GM20000 (cell line): Measurements from ENCODE around the gene FMN2.

Experiments used
- DNase-seq: peaks from one replicate; pipeline ENCODE4 v3.0.0; 2012; ENCODE audit warnings: low spot score
- TF ChIP-seq, protein P1 (sequence below): IDR thresholded peaks from 2 replicates; pipeline ENCODE4 v1.5.1; 2012; ENCODE audit warnings: mild to moderate bottlenecking, control low read depth; ENCODE audit errors: extremely low read depth, missing control alignments

The FMN2 gene

DNA sequence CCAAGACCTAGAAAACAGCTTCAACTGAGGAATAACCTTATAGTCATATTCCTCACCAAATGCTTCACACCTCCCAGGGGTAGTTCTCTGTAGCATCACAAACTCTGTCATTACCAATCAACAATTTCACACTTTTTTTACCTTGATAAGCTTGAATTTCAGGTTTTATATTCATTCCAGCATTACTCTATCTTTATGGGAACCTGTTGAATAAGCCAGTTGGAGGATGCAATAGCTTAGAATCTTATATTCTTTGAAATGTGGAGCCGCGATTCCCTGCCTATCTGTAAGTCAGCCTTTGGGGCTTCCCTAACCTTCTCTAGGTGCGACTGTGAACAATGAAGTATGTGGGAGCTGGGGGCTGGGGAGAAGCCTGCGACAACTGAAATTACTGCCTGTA is 374.8 kb downstream of the FMN2 start:
- DNase-seq, result no peak
- TF ChIP-seq, protein P1, sequence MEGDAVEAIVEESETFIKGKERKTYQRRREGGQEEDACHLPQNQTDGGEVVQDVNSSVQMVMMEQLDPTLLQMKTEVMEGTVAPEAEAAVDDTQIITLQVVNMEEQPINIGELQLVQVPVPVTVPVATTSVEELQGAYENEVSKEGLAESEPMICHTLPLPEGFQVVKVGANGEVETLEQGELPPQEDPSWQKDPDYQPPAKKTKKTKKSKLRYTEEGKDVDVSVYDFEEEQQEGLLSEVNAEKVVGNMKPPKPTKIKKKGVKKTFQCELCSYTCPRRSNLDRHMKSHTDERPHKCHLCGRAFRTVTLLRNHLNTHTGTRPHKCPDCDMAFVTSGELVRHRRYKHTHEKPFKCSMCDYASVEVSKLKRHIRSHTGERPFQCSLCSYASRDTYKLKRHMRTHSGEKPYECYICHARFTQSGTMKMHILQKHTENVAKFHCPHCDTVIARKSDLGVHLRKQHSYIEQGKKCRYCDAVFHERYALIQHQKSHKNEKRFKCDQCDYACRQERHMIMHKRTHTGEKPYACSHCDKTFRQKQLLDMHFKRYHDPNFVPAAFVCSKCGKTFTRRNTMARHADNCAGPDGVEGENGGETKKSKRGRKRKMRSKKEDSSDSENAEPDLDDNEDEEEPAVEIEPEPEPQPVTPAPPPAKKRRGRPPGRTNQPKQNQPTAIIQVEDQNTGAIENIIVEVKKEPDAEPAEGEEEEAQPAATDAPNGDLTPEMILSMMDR, result no peak

DNA sequence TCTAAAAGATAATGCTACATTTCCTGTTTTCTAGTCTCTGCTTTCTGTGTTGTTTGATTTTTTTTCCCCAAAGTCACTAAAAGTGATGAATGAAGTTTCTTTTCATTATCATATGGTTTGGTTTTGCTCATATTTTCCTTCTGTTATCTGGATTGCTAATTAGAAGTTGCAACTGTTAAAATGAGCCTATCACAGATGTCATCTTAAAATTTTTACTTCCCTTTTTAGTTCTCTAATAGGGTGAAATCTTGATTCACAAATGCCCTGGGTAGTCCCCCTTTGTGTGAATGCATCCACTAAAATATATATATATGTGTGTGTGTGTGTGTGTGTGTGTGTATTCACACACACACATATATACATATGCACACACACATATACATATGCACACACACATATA is 376.2 kb downstream of the FMN2 start:
- no peak for DNase-seq

DNA sequence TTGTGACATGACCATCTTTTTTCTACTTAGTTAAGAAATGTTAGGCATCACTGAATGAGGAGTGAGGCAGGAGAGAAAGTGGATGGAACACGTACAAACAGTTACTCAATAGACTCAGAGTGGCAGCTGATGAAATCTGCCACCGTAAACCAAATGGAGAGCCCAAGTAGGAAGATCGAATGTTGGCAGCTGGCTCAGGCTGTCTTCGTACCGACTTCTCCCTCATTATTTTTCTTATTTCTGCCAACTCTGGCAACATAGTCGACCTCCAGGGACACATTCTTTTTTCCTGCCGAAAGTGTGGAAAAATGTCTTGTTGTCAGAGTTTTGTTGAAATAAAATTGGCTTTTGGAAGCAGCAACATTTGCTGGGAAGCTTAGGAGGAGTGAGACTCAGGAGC is 377.0 kb downstream of the FMN2 start:
- DNase-seq, result no peak
- TF ChIP-seq, protein P1, result no peak

More for the DNA sequence above, 376.2 kb downstream of the FMN2 start:
- TF ChIP-seq, protein P1, result no peak

DNA sequence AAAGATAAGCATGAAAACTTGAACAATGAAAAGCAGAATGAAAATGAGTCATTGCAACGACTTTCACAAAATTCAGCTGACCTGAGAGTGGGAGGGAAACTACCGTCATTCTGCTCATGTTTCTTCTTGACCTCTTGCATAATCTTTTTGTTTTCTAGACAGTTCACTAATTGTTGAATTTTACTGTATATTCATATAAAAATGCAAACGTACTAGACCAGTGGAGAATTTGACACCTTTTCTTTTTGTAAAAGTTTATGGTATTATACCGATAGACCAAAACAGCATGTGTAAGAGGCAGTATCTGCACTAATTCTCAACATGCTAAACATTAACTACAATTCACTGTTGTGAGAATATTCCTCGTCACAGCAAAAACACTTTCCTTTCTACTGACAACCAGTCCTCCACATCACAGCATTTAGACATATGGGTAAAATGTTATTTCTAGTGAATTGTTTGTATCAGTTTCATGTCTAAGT is 382.5 kb downstream of the FMN2 start:
- DNase-seq, result no peak
- TF ChIP-seq, protein P1, result no peak

DNA sequence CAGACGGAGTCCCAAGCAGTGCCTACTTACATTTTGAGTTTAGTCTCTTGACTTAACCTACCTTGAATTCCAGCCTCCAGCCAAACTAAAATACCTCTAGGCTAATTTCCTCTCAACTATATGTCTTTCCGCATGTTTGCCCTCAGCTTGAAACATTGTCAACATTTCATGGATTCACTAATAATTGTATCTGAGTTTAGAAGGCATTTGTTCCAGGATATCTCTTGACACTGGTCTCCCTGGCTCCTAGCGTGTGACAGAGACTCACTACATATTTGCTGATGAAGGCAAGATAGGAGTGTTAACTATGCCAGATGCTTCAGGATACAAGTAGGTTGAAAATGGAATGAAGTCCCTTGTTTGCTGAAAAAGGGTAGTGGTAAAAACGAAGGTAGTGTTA is 384.1 kb downstream of the FMN2 start:
- TF ChIP-seq, protein P1, result no peak
- DNase-seq, result no peak

DNA sequence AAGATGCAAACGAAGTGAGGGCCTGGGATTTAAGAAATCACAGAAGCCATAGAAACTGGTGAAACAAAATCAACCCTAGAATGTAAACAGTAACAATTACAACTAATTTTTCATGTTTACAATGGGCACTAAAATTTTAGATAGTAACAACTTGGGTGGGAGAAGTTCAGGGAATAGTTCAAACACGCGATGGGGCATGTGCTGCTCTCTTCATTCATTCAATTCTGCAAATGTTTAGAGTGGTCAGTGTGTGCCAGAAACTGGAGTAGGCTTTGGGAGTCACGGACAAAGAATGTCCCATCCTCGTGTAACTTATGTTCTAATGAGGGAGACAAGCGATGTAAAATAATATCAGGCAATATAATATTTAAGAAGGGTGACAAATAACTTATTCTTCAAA is 386.9 kb downstream of the FMN2 start:
- TF ChIP-seq, protein P1, result no peak
- no peak for DNase-seq

DNA sequence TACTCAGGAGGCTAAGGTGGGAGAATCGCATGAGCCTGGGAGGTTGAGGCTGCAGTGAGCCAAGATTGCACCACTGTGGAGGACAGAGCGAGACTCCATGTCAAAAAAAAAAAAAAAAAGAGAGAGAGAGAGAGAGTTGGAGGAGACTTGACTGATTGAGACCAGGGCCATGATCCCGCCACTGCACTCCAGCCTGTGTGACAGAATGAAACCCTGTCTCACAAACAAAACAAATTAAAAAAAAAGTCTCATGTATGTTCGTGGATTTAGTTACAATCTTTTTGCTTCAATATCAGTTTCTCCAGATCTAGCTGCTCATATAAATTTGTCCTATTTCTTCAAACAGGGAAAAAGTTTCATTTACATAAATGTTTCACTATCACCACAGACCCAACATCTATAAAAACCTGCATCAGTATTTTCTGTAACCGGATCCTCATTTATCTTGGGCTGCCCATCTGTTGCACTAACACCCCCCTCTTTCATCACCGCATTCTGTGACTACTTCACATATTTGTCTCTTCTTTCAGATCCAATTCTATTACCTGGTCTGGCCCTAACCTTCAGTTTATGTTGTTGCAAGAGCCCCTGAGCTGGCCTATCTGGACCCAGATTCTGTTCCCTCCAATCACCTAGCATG is 393.2 kb downstream of the FMN2 start:
- no peak for DNase-seq
- TF ChIP-seq, protein P1, result no peak
